HepG2 (cell line): ENCODE results near the gene TMEM200B. TPM values are rescaled to one million over a fixed set of nuclear protein-coding genes. Genes with fewer than 3 reads are reported as not detected.

Experiments used
- ATAC-seq: fragments of 200-7000 bp; cut with Tn5 transposase; 3 replicates; pipeline ENCODE4 v1.9.1; 2020; ENCODE audit warnings: mild to moderate bottlenecking, moderate library complexity
- BruUV-seq: library from RNA; stranded (reverse); fragments of 400-500 nt; replicated peaks from 2 replicates; lab custom pipeline; 2021; lab: Mats Ljungman, UMichigan
- CTCF ChIA-PET: fragments of 300-600 bp; formaldehyde crosslinking; extraction: SDS; loops from one replicate; lab custom pipeline; 2021; ENCODE audit warnings: low total read pairs, inconsistent platforms, low intra/inter-chr PET ratio; lab: Yijun Ruan, JAX
- POLR2A ChIA-PET: fragments of 350-600 bp; sonication (Branson Sonifier 250); formaldehyde crosslinking; loops from one replicate; lab custom pipeline; 2020; ENCODE audit warnings: antibody characterized with exemption, inconsistent platforms; lab: Yijun Ruan, JAX
- DNase-seq: peaks from one replicate; pipeline ENCODE4 v3.0.0-alpha.2; 2015; ENCODE audit warnings: low spot score
- FAIRE-seq: peaks from 3 replicates; lab custom pipeline; 2011; peaks lifted over from hg19 to GRCh38; lab: Jason Lieb, UNC
- H2AFZ ChIP-seq: one replicate; pipeline ENCODE4 v1.6.1; 2011; ENCODE audit warnings: low read length, inconsistent platforms
- H3K27ac ChIP-seq: fragments of 300-600 bp; 3 replicates; pipeline ENCODE4 v1.8.0; 2011; ENCODE audit warnings: mixed run types, mild to moderate bottlenecking, mixed read lengths, low read length, inconsistent platforms; ENCODE audit not compliant: insufficient read depth; ENCODE audit errors: extremely low read length
- H3K27me3 ChIP-seq, 2 experiments: fragments of 200-600 bp in 1 of 2; 2 replicates in 1 of 2; 3 replicates in 1 of 2; pipeline versions ENCODE4 v1.6.0 to v1.8.0; 2011; ENCODE audit warnings: low read length in 2 of 2, mild to moderate bottlenecking in 2 of 2, moderate library complexity in 2 of 2, inconsistent platforms in 1 of 2; ENCODE audit not compliant: insufficient read depth in 2 of 2, control insufficient read depth in 1 of 2
- H3K36me3 ChIP-seq, 2 experiments: fragments of 200-600 bp in 1 of 2; replicated peaks in 1 of 2; 2 replicates in 1 of 2; 3 replicates in 1 of 2; pipeline versions ENCODE4 v1.5.1 to v1.8.0; 2011; ENCODE audit warnings: low read length in 2 of 2, inconsistent platforms in 1 of 2; ENCODE audit not compliant: insufficient read depth in 2 of 2, control insufficient read depth in 1 of 2
- H3K4me1 ChIP-seq: 2 replicates; pipeline ENCODE4 v1.5.1; 2012; ENCODE audit warnings: low read length, inconsistent platforms; ENCODE audit not compliant: insufficient read depth
- H3K4me2 ChIP-seq: 2 replicates; pipeline ENCODE4 v1.6.0; 2011; ENCODE audit warnings: low read depth, low read length, inconsistent platforms
- H3K4me3 ChIP-seq, 3 experiments: fragments of 200-600 bp in 1 of 3; sonication (generic), shearing (Covaris generic) in 1 of 3; replicated peaks in 1 of 3; 2 replicates each; pipeline ENCODE4 v1.5.1; 2011 to 2016; ENCODE audit warnings: low read length in 3 of 3, inconsistent platforms in 2 of 3, low read depth in 2 of 3, mild to moderate bottlenecking in 2 of 3, control low read depth in 1 of 3, mixed read lengths in 1 of 3; ENCODE audit not compliant: insufficient read depth in 1 of 3
- H3K79me2 ChIP-seq: one replicate; pipeline ENCODE4 v1.6.1; 2011; ENCODE audit warnings: low read length, inconsistent platforms; ENCODE audit not compliant: insufficient read depth
- H3K9ac ChIP-seq: 2 replicates; pipeline ENCODE4 v1.6.0; 2011; ENCODE audit warnings: mild to moderate bottlenecking, low read depth, low read length, inconsistent platforms; ENCODE audit not compliant: insufficient read depth
- H3K9me3 ChIP-seq: 2 replicates; pipeline ENCODE4 v1.5.1; 2012; ENCODE audit warnings: mild to moderate bottlenecking, low read length
- H4K20me1 ChIP-seq: 2 replicates; pipeline ENCODE4 v1.6.0; 2011; ENCODE audit warnings: inconsistent platforms, mild to moderate bottlenecking, low read length, moderate library complexity; ENCODE audit not compliant: insufficient read depth
- AHDC1 ChIP-seq: sonication (generic); formaldehyde crosslinking; IDR thresholded peaks from 2 replicates; pipeline ENCODE4 v1.5.1; 2020; ENCODE audit warnings: mild to moderate bottlenecking, missing genetic modification reagents, borderline replicate concordance
- ESRRA ChIP-seq: sonication (generic); formaldehyde crosslinking; IDR thresholded peaks from 2 replicates; pipeline ENCODE4 v1.5.1; 2020; ENCODE audit warnings: mild to moderate bottlenecking, low read depth, missing genetic modification reagents
- ETV5 ChIP-seq: IDR thresholded peaks from 2 replicates; pipeline ENCODE4 v1.6.1; 2018; ENCODE audit warnings: missing biosample characterization, missing genetic modification reagents, inconsistent platforms, borderline replicate concordance
- FOXK1 ChIP-seq: sonication (generic); formaldehyde crosslinking; IDR thresholded peaks from 2 replicates; pipeline ENCODE4 v1.4.0; 2020; ENCODE audit warnings: low read depth, missing genetic modification reagents, borderline replicate concordance
- MBNL3 ChIP-seq: fragments of 250-450 bp; sonication (Bioruptor Pico); conservative IDR thresholded peaks from 2 replicates; pipeline ENCODE4 v1.8.0; 2022; ENCODE audit warnings: mild to moderate bottlenecking, inconsistent platforms
- PRMT3 ChIP-seq: sonication (generic); formaldehyde crosslinking; IDR thresholded peaks from 2 replicates; pipeline ENCODE4 v1.8.1; 2022; ENCODE audit warnings: low read depth, mild to moderate bottlenecking, moderate library complexity, missing genetic modification reagents, borderline replicate concordance
- TCF7L2 ChIP-seq: IDR thresholded peaks from 2 replicates; pipeline ENCODE4 v1.6.1; 2011; ENCODE audit warnings: mild to moderate bottlenecking, low read depth, low read length, moderate library complexity
- ZNF121 ChIP-seq: sonication (generic); formaldehyde crosslinking; IDR thresholded peaks from 2 replicates; pipeline ENCODE4 v1.5.0; 2020; ENCODE audit warnings: mild to moderate bottlenecking, missing genetic modification reagents
- ZNF205 ChIP-seq: IDR thresholded peaks from 2 replicates; pipeline ENCODE4 v1.6.1; 2018; ENCODE audit warnings: missing biosample characterization, missing genetic modification reagents
- ZNF235 ChIP-seq: sonication (generic); formaldehyde crosslinking; IDR thresholded peaks from 2 replicates; pipeline ENCODE4 v1.8.1; 2023; ENCODE audit warnings: mild to moderate bottlenecking, missing genetic modification reagents, borderline replicate concordance
- ZNF253 ChIP-seq: sonication (generic); formaldehyde crosslinking; IDR thresholded peaks from 2 replicates; pipeline ENCODE4 v1.8.0; 2022; ENCODE audit warnings: mild to moderate bottlenecking, missing genetic modification reagents, borderline replicate concordance
- ZNF329 ChIP-seq: sonication (generic); formaldehyde crosslinking; IDR thresholded peaks from 2 replicates; pipeline ENCODE4 v1.9.0; 2021; ENCODE audit warnings: low read depth, mild to moderate bottlenecking, missing genetic modification reagents
- ZNF644 ChIP-seq: IDR thresholded peaks from 2 replicates; pipeline ENCODE4 v1.6.1; 2016; ENCODE audit warnings: low read depth
- ZNF773 ChIP-seq: sonication (generic); formaldehyde crosslinking; IDR thresholded peaks from 2 replicates; pipeline ENCODE4 v1.4.0; 2020; ENCODE audit warnings: missing genetic modification reagents, borderline replicate concordance
- WGBS: methylation state at CpG from one replicate; pipeline ENCODE4 v1.1.6; 2017; ENCODE audit warnings: low lambda C conversion rate; 5-methylcytosine and 5-hydroxymethylcytosine counted together
- in situ Hi-C: cut with HindIII; loops from 2 replicates; pipeline ENCODE4 v1.10.0; 2017; ENCODE audit warnings: low pct_unique_long_range_greater_than_20kb; ENCODE audit not compliant: extremely low pct_ligation_motif_present
- intact Hi-C: fragments of 100-400 bp; cut with micrococcal nuclease; formaldehyde crosslinking; loops from one replicate; pipeline ENCODE4 v1.10.0; 2022; ENCODE audit not compliant: unreplicated experiment
- polyA plus RNA-seq, 8 experiments: library from polyadenylated mRNA; depleted of rRNA in 3 of 8; stranded (reverse) in 7 of 8; unstranded in 1 of 8; fragments of >200 nt; fragmentation: Illumina TruSeq in 4 of 8; extraction: Trizol in 4 of 8; gene quantifications; 2 replicates each; pipeline versions ENCODE4 v1.2.1 to v1.2.3, GENCODE V29; 2011 to 2016; ENCODE audit warnings: low read depth in 4 of 8, missing spikeins in 1 of 8, mixed read lengths in 1 of 8; ENCODE audit not compliant: insufficient read depth in 1 of 8
- total RNA-seq, 5 experiments: library from RNA; depleted of rRNA; stranded (reverse); fragments of >200 nt; fragmentation: Illumina TruSeq; extraction: Trizol; gene quantifications; 2 replicates each; pipeline ENCODE4 v1.2.3, GENCODE V29; 2016; ENCODE audit warnings: low read depth in 1 of 5

The TMEM200B gene
- total and polyA plus RNA-seq, 2 of the 13 experiments (the other 11 are each of a cell fraction or from before 2014, with no cell fraction given) = 1.1 to 1.4 TPM

- no peaks in the 10 kb centered on the region for H3K9me3 ChIP-seq
- intact Hi-C loops = no loop called here
- TF ChIP-seq TCF7L2 (no peak), ZNF329 (CRISPR knock-in tag) (no peak), ZNF644 (CRISPR knock-in tag) (no peak)
- no peaks in the 10 kb centered on the region for H3K27me3 ChIP-seq
- DNase-seq (no peak), ATAC-seq (no peak), FAIRE-seq (no peak)
- H3K36me3 ChIP-seq = peaks cover 5 to 37% of the 10 kb centered on the region in 2 experiments; a peak in 4 of 5 replicates
- no peak overlapping the region for H3K4me3 ChIP-seq
- H2AFZ ChIP-seq = no peak overlapping the region
- BruUV-seq = no TSS peak
- H3K4me2 ChIP-seq = no peak overlapping the region
- ChIA-PET CTCF (no interaction called here), POLR2A (no interaction called here)
- no peaks in the 10 kb centered on the region for H4K20me1 ChIP-seq
- H3K4me1 ChIP-seq = no peaks in the 10 kb centered on the region
- no peak overlapping the region for H3K27ac ChIP-seq
- H3K79me2 ChIP-seq = no peaks in the 10 kb centered on the region
- WGBS = 93% methylated on average over 4 of the region's 4 CpGs
- in situ Hi-C loops = no loop called here
- no peak overlapping the region for H3K9ac ChIP-seq
These were observed 27.3 kb downstream of the TMEM200B start for GRCh38 chr1:29096231-29096886.

GRCh38 chr1:29094954-29095353 lies 28.7 kb downstream of the TMEM200B start:
- ChIA-PET CTCF (no interaction called here), POLR2A (no interaction called here)
- in situ Hi-C loops = no loop called here
- no peaks in the 10 kb centered on the region for H3K79me2 ChIP-seq
- H3K36me3 ChIP-seq = peaks cover 3 to 31% of the 10 kb centered on the region in 2 experiments; a peak in 4 of 5 replicates
- no peaks in the 10 kb centered on the region for H3K4me1 ChIP-seq
- WGBS = 100% methylated on average over 1 of the region's 1 CpG
- H3K4me3 ChIP-seq = no peak overlapping the region
- DNase-seq (no peak), FAIRE-seq (no peak), ATAC-seq (no peak)
- H4K20me1 ChIP-seq = no peaks in the 10 kb centered on the region
- no TSS peak for BruUV-seq
- H3K27ac ChIP-seq = no peak overlapping the region
- no peak overlapping the region for H2AFZ ChIP-seq
- no peak overlapping the region for H3K9ac ChIP-seq
- no peak overlapping the region for H3K4me2 ChIP-seq
- H3K9me3 ChIP-seq = no peaks in the 10 kb centered on the region
- intact Hi-C loops = no loop called here
- no peaks in the 10 kb centered on the region for H3K27me3 ChIP-seq
- TF ChIP-seq ETV5 (CRISPR knock-in tag) = no peak
- no peak for TF ChIP-seq PRMT3 (CRISPR knock-in tag)
- TF ChIP-seq ESRRA = no peak
- no peak for TF ChIP-seq FOXK1 (CRISPR knock-in tag)
- no peak for TF ChIP-seq ZNF205 (CRISPR knock-in tag)
- no peak for TF ChIP-seq ZNF773 (CRISPR knock-in tag)
- no peak for TF ChIP-seq ZNF235
- no peak for TF ChIP-seq AHDC1 (CRISPR knock-in tag)
- no peak for TF ChIP-seq ZNF253 (CRISPR knock-in tag)
- no peak for TF ChIP-seq ZNF121 (CRISPR knock-in tag)
- TF ChIP-seq MBNL3 = no peak
